ENCODE measurements around the gene TTPAL. TPM values are rescaled to one million over a fixed set of nuclear protein-coding genes. Genes with fewer than 3 reads are reported as not detected.

Gene TTPAL
- total and polyA plus RNA-seq, 10 of the 15 experiments (the other 5 are each of a cell fraction or from before 2014, with no cell fraction given) = 4.0 to 24.0 (median 9.3) TPM

DNA sequence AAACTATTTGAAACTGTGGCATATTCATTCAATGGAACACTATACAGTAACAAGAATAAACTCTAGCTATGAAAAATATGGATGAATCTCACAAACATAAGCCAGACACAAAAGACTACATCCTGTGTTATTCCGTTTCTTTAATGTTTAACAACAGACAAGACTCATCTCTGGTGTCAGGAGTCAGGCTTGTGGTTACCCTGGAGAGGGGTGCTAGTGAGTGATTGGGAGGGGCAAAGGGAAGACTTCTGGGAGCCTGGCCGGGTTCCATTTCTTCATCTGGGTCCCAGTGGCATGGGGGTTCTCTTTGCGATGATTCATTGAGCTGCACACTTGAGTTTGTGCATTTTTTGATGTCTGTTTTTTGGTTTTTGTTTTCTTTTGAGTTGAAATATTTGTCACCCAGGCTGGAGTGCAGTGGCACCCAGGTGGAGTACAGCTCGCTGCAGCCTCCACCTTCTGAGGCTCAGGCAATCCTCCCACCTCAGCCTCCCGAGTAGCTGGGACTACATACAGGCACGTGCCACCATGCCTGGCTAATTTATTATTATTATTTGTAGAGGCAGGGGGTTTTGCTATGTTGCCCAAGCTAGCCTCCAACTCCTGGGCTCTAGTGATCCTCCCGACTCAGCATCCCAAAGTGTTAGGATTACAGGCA lies 21.2 kb upstream of the TTPAL start (continued):
- TF ChIP-seq, protein P1, sequence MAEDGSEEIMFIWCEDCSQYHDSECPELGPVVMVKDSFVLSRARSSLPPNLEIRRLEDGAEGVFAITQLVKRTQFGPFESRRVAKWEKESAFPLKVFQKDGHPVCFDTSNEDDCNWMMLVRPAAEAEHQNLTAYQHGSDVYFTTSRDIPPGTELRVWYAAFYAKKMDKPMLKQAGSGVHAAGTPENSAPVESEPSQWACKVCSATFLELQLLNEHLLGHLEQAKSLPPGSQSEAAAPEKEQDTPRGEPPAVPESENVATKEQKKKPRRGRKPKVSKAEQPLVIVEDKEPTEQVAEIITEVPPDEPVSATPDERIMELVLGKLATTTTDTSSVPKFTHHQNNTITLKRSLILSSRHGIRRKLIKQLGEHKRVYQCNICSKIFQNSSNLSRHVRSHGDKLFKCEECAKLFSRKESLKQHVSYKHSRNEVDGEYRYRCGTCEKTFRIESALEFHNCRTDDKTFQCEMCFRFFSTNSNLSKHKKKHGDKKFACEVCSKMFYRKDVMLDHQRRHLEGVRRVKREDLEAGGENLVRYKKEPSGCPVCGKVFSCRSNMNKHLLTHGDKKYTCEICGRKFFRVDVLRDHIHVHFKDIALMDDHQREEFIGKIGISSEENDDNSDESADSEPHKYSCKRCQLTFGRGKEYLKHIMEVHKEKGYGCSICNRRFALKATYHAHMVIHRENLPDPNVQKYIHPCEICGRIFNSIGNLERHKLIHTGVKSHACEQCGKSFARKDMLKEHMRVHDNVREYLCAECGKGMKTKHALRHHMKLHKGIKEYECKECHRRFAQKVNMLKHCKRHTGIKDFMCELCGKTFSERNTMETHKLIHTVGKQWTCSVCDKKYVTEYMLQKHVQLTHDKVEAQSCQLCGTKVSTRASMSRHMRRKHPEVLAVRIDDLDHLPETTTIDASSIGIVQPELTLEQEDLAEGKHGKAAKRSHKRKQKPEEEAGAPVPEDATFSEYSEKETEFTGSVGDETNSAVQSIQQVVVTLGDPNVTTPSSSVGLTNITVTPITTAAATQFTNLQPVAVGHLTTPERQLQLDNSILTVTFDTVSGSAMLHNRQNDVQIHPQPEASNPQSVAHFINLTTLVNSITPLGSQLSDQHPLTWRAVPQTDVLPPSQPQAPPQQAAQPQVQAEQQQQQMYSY (CRISPR knock-in tag; IDR thresholded peaks at IDR 0.05) = no peak

DNA sequence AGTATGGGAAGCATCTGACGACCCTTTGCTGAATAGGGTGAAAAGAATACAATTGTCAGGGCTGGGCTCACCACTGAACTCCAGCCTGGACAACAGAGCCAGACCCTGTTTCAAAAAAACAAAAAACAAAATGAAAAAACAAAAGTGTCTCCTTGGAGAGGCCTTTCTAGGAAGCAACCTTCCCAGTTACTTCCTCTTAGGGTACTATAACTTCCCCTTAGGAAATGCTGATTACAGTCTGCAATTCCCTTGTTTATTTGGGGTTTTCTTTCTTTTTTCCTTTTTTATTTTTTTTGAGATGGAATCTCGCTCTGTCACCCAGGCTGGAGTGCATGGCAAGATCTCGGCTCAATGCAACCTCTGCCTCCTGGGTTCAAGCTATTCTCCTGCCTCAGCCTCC lies 20.5 kb upstream of the TTPAL start:
- in situ Hi-C loops (cut with MboI) (no loop called here), intact Hi-C loops (cut with micrococcal nuclease; ENCODE audit: unreplicated experiment) (no loop called here)
- SMC1A ChIA-PET (ENCODE audit: uncharacterized antibody, unreplicated experiment) = no interaction called here
- H3K27me3 ChIP-seq (replicated peaks in 1 of 2; ENCODE audit: control insufficient read depth in 2 of 2, insufficient read depth in 2 of 2, low read length in 1 of 2) = no peaks in the 10 kb centered on the region; a peak in 1 of 4 replicates
- H3K79me2 ChIP-seq (ENCODE audit: control insufficient read depth, insufficient read depth, low read length) = no peaks in the 10 kb centered on the region
- WGBS (ENCODE audit: insufficient coverage, insufficient replicate concordance, low lambda C conversion rate, missing lambda C conversion rate) = 37% methylated on average over 3 of the region's 3 CpGs
- no peak overlapping the region for H2AFZ ChIP-seq (ENCODE audit: control insufficient read depth, low read depth, low read length)
- RAD21 ChIA-PET (ENCODE audit: unreplicated experiment) = no interaction called here
- POLR2A ChIA-PET = no interaction called here
- no peaks in the 10 kb centered on the region for H3K4me1 ChIP-seq (ENCODE audit: control insufficient read depth, insufficient read depth, low read length)
- H3K36me3 ChIP-seq (ENCODE audit: control insufficient read depth in 2 of 2, insufficient read depth in 2 of 2, low read length in 1 of 2) = no peaks in the 10 kb centered on the region
- CTCF ChIA-PET = no interaction called here
- DNase-seq (ENCODE audit: low read depth, low spot score) (no peak), FAIRE-seq (no peak), ATAC-seq (no peak)
- H3K4me2 ChIP-seq (ENCODE audit: control insufficient read depth, insufficient read depth) = no peak overlapping the region
- TF ChIP-seq BMI1 (IDR thresholded peaks at IDR 0.05; ENCODE audit: borderline replicate concordance) = no peak
- no peak for TF ChIP-seq ZNF207 (IDR thresholded peaks at IDR 0.05; ENCODE audit: borderline replicate concordance)
- no peak for TF ChIP-seq SMAD1 (IDR thresholded peaks at IDR 0.05; ENCODE audit: low read depth, partially characterized antibody)
- no peak for TF ChIP-seq PAX8 (IDR thresholded peaks at IDR 0.05)
- no peak for TF ChIP-seq MEF2B (IDR thresholded peaks at IDR 0.05; ENCODE audit: partially characterized antibody, poor library complexity, severe bottlenecking)
- no peak for TF ChIP-seq MEF2A (IDR thresholded peaks at IDR 0.05; ENCODE audit: insufficient read depth, low read depth, low read length)
- no peak overlapping the region for H3K27ac ChIP-seq (ENCODE audit: control insufficient read depth, insufficient read depth)
- no TSS peak for BruUV-seq (replicated peaks)
- no peak overlapping the region for H3K9ac ChIP-seq (ENCODE audit: control insufficient read depth, insufficient read depth, low read length)
- H3K4me3 ChIP-seq = no peak overlapping the region
- no peaks in the 10 kb centered on the region for H4K20me1 ChIP-seq (ENCODE audit: control insufficient read depth, insufficient read depth)
- no peaks in the 10 kb centered on the region for H3K9me3 ChIP-seq (replicated peaks; ENCODE audit: control insufficient read depth, insufficient read depth, low read length)

Measured in GM12878 (cell line).